ENCODE results near the gene RDH5.
"Not testable (repeated sequence)": the region's sequence is repeated elsewhere in the genome, so short reads cannot be mapped to it uniquely, and the experiment has no call there.

RDH5 gene

GRCh38 chr12:55748230-55748993, 28.2 kb downstream of the RDH5 start:
- Histone ChIP-seq H3K9ac (ENCODE audit: low read length) (no peak overlapping the region), H3K36me3 (ENCODE audit: control insufficient read depth, insufficient read depth, low read length) (no peaks in the 10 kb centered on the region), H3K4me3 (ENCODE audit: low read length) (no peak overlapping the region), H3K27me3 (ENCODE audit: control insufficient read depth, insufficient read depth, low read length) (peaks cover 10% of the 10 kb centered on the region), H3K9me3 (ENCODE audit: control insufficient read depth, low read length) (no peaks in the 10 kb centered on the region), H3K4me1 (ENCODE audit: control insufficient read depth, insufficient read depth, low read length) (peaks cover 10% of the 10 kb centered on the region)

- peaks cover 11% of the 10 kb centered on the region for H3K36me3 ChIP-seq (ENCODE audit: control insufficient read depth, insufficient read depth, low read length)
- no peaks in the 10 kb centered on the region for H3K4me1 ChIP-seq (ENCODE audit: control insufficient read depth, insufficient read depth, low read length)
- H3K4me3 ChIP-seq (ENCODE audit: low read length): no peak overlapping the region
- no peaks in the 10 kb centered on the region for H3K9me3 ChIP-seq (ENCODE audit: control insufficient read depth, low read length)
- no peaks in the 10 kb centered on the region for H3K27me3 ChIP-seq (ENCODE audit: control insufficient read depth, insufficient read depth, low read length)
- no peak overlapping the region for H3K9ac ChIP-seq (ENCODE audit: low read length)
Measured at GRCh38 chr12:55755246-55755645, 35.1 kb downstream of the RDH5 start.

GRCh38 chr12:55757701-55758100, 37.5 kb downstream of the RDH5 start:
- H3K9ac ChIP-seq (ENCODE audit: low read length): no peak overlapping the region
- no peaks in the 10 kb centered on the region for H3K27me3 ChIP-seq (ENCODE audit: control insufficient read depth, insufficient read depth, low read length)
- H3K4me1 ChIP-seq (ENCODE audit: control insufficient read depth, insufficient read depth, low read length): no peaks in the 10 kb centered on the region
- no peak overlapping the region for H3K4me3 ChIP-seq (ENCODE audit: low read length)
- H3K9me3 ChIP-seq (ENCODE audit: control insufficient read depth, low read length): no peaks in the 10 kb centered on the region
- peaks cover 11% of the 10 kb centered on the region for H3K36me3 ChIP-seq (ENCODE audit: control insufficient read depth, insufficient read depth, low read length)

- H3K4me1 ChIP-seq (ENCODE audit: control insufficient read depth, insufficient read depth, low read length); H3K9ac ChIP-seq (ENCODE audit: low read length): not testable (repeated sequence)
- peaks cover 11% of the 10 kb centered on the region for H3K36me3 ChIP-seq (ENCODE audit: control insufficient read depth, insufficient read depth, low read length)
Measured at GRCh38 chr12:55758575-55758974, 38.4 kb downstream of the RDH5 start.

GRCh38 chr12:55760663-55761062, 40.5 kb downstream of the RDH5 start:
- Histone ChIP-seq H3K9me3 (ENCODE audit: control insufficient read depth, low read length) (no peaks in the 10 kb centered on the region), H3K4me3 (ENCODE audit: low read length) (no peak overlapping the region), H3K4me1 (ENCODE audit: control insufficient read depth, insufficient read depth, low read length) (no peaks in the 10 kb centered on the region), H3K36me3 (ENCODE audit: control insufficient read depth, insufficient read depth, low read length) (peaks cover 11% of the 10 kb centered on the region), H3K9ac (ENCODE audit: low read length) (no peak overlapping the region), H3K27me3 (ENCODE audit: control insufficient read depth, insufficient read depth, low read length) (no peaks in the 10 kb centered on the region)

More at GRCh38 chr12:55758575-55758974, 38.4 kb downstream of the RDH5 start:
- not testable (repeated sequence) for H3K4me3 ChIP-seq (ENCODE audit: low read length); H3K9me3 ChIP-seq (ENCODE audit: control insufficient read depth, low read length); H3K27me3 ChIP-seq (ENCODE audit: control insufficient read depth, insufficient read depth, low read length)

- H3K27me3 ChIP-seq (ENCODE audit: control insufficient read depth, insufficient read depth, low read length): no peaks in the 10 kb centered on the region
- no peaks in the 10 kb centered on the region for H3K9me3 ChIP-seq (ENCODE audit: control insufficient read depth, low read length)
- H3K4me1 ChIP-seq (ENCODE audit: control insufficient read depth, insufficient read depth, low read length): no peaks in the 10 kb centered on the region
- peaks cover 4% of the 10 kb centered on the region for H3K36me3 ChIP-seq (ENCODE audit: control insufficient read depth, insufficient read depth, low read length)
- H3K9ac ChIP-seq (ENCODE audit: low read length): no peak overlapping the region
- no peak overlapping the region for H3K4me3 ChIP-seq (ENCODE audit: low read length)
Measured at GRCh38 chr12:55762646-55763045, 42.5 kb downstream of the RDH5 start.

- Histone ChIP-seq H3K9ac (ENCODE audit: low read length) (no peak overlapping the region), H3K4me3 (ENCODE audit: low read length) (no peak overlapping the region)
Measured at GRCh38 chr12:55765736-55766290, 45.6 kb downstream of the RDH5 start.

GRCh38 chr12:55767156-55767555, 47.0 kb downstream of the RDH5 start:
- Histone ChIP-seq H3K4me1 (ENCODE audit: control insufficient read depth, insufficient read depth, low read length) (no peaks in the 10 kb centered on the region), H3K4me3 (ENCODE audit: low read length) (no peak overlapping the region), H3K27me3 (ENCODE audit: control insufficient read depth, insufficient read depth, low read length) (no peaks in the 10 kb centered on the region), H3K36me3 (ENCODE audit: control insufficient read depth, insufficient read depth, low read length) (no peaks in the 10 kb centered on the region), H3K9me3 (ENCODE audit: control insufficient read depth, low read length) (no peaks in the 10 kb centered on the region), H3K9ac (ENCODE audit: low read length) (no peak overlapping the region)

More at GRCh38 chr12:55765736-55766290, 45.6 kb downstream of the RDH5 start:
- no peaks in the 10 kb centered on the region for H3K9me3 ChIP-seq (ENCODE audit: control insufficient read depth, low read length)
- no peaks in the 10 kb centered on the region for H3K36me3 ChIP-seq (ENCODE audit: control insufficient read depth, insufficient read depth, low read length)
- no peaks in the 10 kb centered on the region for H3K4me1 ChIP-seq (ENCODE audit: control insufficient read depth, insufficient read depth, low read length)
- no peaks in the 10 kb centered on the region for H3K27me3 ChIP-seq (ENCODE audit: control insufficient read depth, insufficient read depth, low read length)

GRCh38 chr12:55771736-55772135, 51.5 kb downstream of the RDH5 start:
- Histone ChIP-seq H3K4me1 (ENCODE audit: control insufficient read depth, insufficient read depth, low read length) (no peaks in the 10 kb centered on the region), H3K4me3 (ENCODE audit: low read length) (no peak overlapping the region), H3K27me3 (ENCODE audit: control insufficient read depth, insufficient read depth, low read length) (no peaks in the 10 kb centered on the region), H3K9ac (ENCODE audit: low read length) (no peak overlapping the region), H3K9me3 (ENCODE audit: control insufficient read depth, low read length) (no peaks in the 10 kb centered on the region), H3K36me3 (ENCODE audit: control insufficient read depth, insufficient read depth, low read length) (no peaks in the 10 kb centered on the region)

Measured in mucosa of stomach (tissue), 1 donor.